Measurements from ENCODE around the gene FSD1.
"Not testable (repeated sequence)": the region's sequence is repeated elsewhere in the genome, so short reads cannot be mapped to it uniquely, and the experiment has no call there.

FSD1 gene

GRCh38 chr19:4286141-4286540, 18.3 kb upstream of the FSD1 start:
- not testable (repeated sequence) for DNase-seq

- no peak for DNase-seq
These were observed 16.2 kb upstream of the FSD1 start for GRCh38 chr19:4288091-4288777.

- no peak for DNase-seq
These were observed 13.1 kb upstream of the FSD1 start for GRCh38 chr19:4291184-4291732.

- no peak for DNase-seq
These were observed 11.9 kb upstream of the FSD1 start for GRCh38 chr19:4292515-4292914.

- no peak for DNase-seq
These were observed 10.0 kb upstream of the FSD1 start for GRCh38 chr19:4294389-4294788.

- no peak for DNase-seq
These were observed 8.2 kb upstream of the FSD1 start for GRCh38 chr19:4295972-4296771.

GRCh38 chr19:4297901-4298809, 6.2 kb upstream of the FSD1 start:
- DNase-seq = no peak

GRCh38 chr19:4298810-4299550, 5.4 kb upstream of the FSD1 start:
- DNase-seq = no peak

- DNase-seq = no peak
These were observed 3.8 kb upstream of the FSD1 start for GRCh38 chr19:4300589-4300988.

- no peak for DNase-seq
These were observed 2.7 kb upstream of the FSD1 start for GRCh38 chr19:4301590-4302242.

GRCh38 chr19:4302243-4302640, 2.2 kb upstream of the FSD1 start, which contains the start of gene TMIGD2:
Gene TMIGD2 (minus strand): TSS chr19:4302389. CDS start chr19:4302385, 4 bp downstream.
- DNase-seq = no peak

- DNase-seq = no peak
These were observed 420 bp upstream of the FSD1 start for GRCh38 chr19:4303819-4304537.

GRCh38 chr19:4305257-4305612, 837 bp downstream of the FSD1 start:
- no peak for DNase-seq

GRCh38 chr19:4305659-4306058, 1.3 kb downstream of the FSD1 start:
- no peak for DNase-seq

GRCh38 chr19:4310247-4311121, 6.1 kb downstream of the FSD1 start:
- DNase-seq = no peak

GRCh38 chr19:4313847-4314490, 9.6 kb downstream of the FSD1 start:
- DNase-seq = no peak

- no peak for DNase-seq
These were observed 12.6 kb downstream of the FSD1 start for GRCh38 chr19:4316956-4317355.

- DNase-seq = no peak
These were observed 14.1 kb downstream of the FSD1 start for GRCh38 chr19:4318460-4318859.

- no peak for DNase-seq
These were observed 14.8 kb downstream of the FSD1 start for GRCh38 chr19:4319067-4319718.
